Hepatocyte (in vitro differentiated cells): ENCODE results near the gene AQP12B.
"Not testable (repeated sequence)": the region's sequence is repeated elsewhere in the genome, so short reads cannot be mapped to it uniquely, and the experiment has no call there.

Source experiments
- CTCF ChIP-seq: fragments of 200-600 bp; sonication (generic); IDR thresholded peaks from 2 replicates; pipeline ENCODE4 v1.5.1; 2016; ENCODE audit warnings: antibody characterized with exemption, mild to moderate bottlenecking; ENCODE audit not compliant: poor library complexity
- EZH2phosphoT487 ChIP-seq: fragments of 200-600 bp; sonication (generic); IDR thresholded peaks from one replicate; pipeline ENCODE4 v1.6.1; 2018; ENCODE audit warnings: antibody characterized with exemption, mild to moderate bottlenecking, low read depth, moderate library complexity; ENCODE audit not compliant: unreplicated experiment, severe bottlenecking

- TF ChIP-seq CTCF, EZH2phosphoT487: not testable (repeated sequence)
Measured at GRCh38 chr2:240683329-240683979, 769 bp upstream of the AQP12B start.
